Ishikawa (cell line): ENCODE results near the gene CNNM1.

ENCODE experiments used
- EP300 ChIP-seq: IDR thresholded peaks from 2 replicates; pipeline ENCODE4 v1.6.1; 2012; ENCODE audit warnings: borderline replicate concordance
- TCF12 ChIP-seq: IDR thresholded peaks from 2 replicates; pipeline ENCODE4 v1.6.1; 2012; ENCODE audit warnings: low read depth
- ZBTB7A ChIP-seq: IDR thresholded peaks from 2 replicates; pipeline ENCODE4 v1.6.1; 2012; ENCODE audit warnings: low read depth
- TF ChIP-seq, protein P1 (sequence below): IDR thresholded peaks from 2 replicates; pipeline ENCODE4 v1.6.1; 2012; ENCODE audit warnings: low read depth, mild to moderate bottlenecking

DNA sequence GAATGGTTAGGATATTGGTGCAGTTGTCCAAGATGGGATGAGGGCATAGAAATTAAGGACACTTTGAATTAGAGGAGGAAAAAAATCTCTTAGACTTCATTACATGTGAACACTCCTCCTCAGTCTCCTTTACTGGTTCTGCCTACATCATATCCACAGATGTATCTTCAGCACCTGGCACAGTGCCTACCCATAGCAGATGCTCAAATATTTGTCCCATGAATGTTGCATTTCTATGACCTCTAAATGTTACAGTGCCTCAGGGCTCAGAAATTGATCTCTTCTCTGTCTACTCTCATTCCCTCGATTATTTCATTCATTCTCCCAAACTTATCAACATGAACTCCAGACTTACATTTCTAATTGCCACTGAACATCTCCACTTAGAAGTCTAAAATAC lies 17.1 kb downstream of the CNNM1 start:
- no peak for TF ChIP-seq EP300
- TF ChIP-seq, protein P1, sequence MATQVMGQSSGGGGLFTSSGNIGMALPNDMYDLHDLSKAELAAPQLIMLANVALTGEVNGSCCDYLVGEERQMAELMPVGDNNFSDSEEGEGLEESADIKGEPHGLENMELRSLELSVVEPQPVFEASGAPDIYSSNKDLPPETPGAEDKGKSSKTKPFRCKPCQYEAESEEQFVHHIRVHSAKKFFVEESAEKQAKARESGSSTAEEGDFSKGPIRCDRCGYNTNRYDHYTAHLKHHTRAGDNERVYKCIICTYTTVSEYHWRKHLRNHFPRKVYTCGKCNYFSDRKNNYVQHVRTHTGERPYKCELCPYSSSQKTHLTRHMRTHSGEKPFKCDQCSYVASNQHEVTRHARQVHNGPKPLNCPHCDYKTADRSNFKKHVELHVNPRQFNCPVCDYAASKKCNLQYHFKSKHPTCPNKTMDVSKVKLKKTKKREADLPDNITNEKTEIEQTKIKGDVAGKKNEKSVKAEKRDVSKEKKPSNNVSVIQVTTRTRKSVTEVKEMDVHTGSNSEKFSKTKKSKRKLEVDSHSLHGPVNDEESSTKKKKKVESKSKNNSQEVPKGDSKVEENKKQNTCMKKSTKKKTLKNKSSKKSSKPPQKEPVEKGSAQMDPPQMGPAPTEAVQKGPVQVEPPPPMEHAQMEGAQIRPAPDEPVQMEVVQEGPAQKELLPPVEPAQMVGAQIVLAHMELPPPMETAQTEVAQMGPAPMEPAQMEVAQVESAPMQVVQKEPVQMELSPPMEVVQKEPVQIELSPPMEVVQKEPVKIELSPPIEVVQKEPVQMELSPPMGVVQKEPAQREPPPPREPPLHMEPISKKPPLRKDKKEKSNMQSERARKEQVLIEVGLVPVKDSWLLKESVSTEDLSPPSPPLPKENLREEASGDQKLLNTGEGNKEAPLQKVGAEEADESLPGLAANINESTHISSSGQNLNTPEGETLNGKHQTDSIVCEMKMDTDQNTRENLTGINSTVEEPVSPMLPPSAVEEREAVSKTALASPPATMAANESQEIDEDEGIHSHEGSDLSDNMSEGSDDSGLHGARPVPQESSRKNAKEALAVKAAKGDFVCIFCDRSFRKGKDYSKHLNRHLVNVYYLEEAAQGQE = no peak
- TF ChIP-seq TCF12 = no peak
- no peak for TF ChIP-seq ZBTB7A
